Neural progenitor cell (in vitro differentiated cells): ENCODE results near the gene ADD3. TPM values are rescaled to one million over a fixed set of nuclear protein-coding genes. Genes with fewer than 3 reads are reported as not detected.

Experiments
- DNase-seq: peaks from one replicate; pipeline ENCODE4 v3.0.0-alpha.2; 2016; ENCODE audit warnings: low spot score
- H2AFZ ChIP-seq: fragments of 200-600 bp; sonication (generic); replicated peaks from 2 replicates; pipeline ENCODE4 v1.6.1; 2016; ENCODE audit warnings: antibody characterized with exemption
- H3F3A ChIP-seq: fragments of 200-600 bp; sonication (generic); 2 replicates; pipeline ENCODE4 v1.6.1; 2016; ENCODE audit warnings: antibody characterized with exemption, low read depth
- H3K27ac ChIP-seq: fragments of 200-600 bp; sonication (generic); 2 replicates; pipeline ENCODE4 v1.5.1; 2016; ENCODE audit warnings: mild to moderate bottlenecking
- H3K27me3 ChIP-seq: fragments of 200-600 bp; sonication (generic); 2 replicates; pipeline ENCODE4 v1.6.1; 2016; ENCODE audit warnings: mild to moderate bottlenecking, moderate library complexity
- H3K36me3 ChIP-seq: fragments of 200-600 bp; sonication (generic); 2 replicates; pipeline ENCODE4 v1.5.1; 2016
- H3K4me1 ChIP-seq: fragments of 200-600 bp; sonication (generic); 2 replicates; pipeline ENCODE4 v1.6.1; 2016; ENCODE audit warnings: mixed run types
- H3K4me2 ChIP-seq: fragments of 200-600 bp; sonication (generic); 2 replicates; pipeline ENCODE4 v1.6.1; 2016
- H3K4me3 ChIP-seq: fragments of 200-600 bp; sonication (generic); 2 replicates; pipeline ENCODE4 v1.5.1; 2016
- H3K79me2 ChIP-seq: fragments of 200-600 bp; sonication (generic); 2 replicates; pipeline ENCODE4 v1.6.1; 2016; ENCODE audit warnings: low read depth
- H3K9ac ChIP-seq: fragments of 200-600 bp; sonication (generic); 2 replicates; pipeline ENCODE4 v1.6.1; 2016
- H3K9me3 ChIP-seq: fragments of 200-600 bp; sonication (generic); 2 replicates; pipeline ENCODE4 v1.5.1; 2016; ENCODE audit warnings: low read depth
- H4K20me1 ChIP-seq: fragments of 200-600 bp; sonication (generic); 2 replicates; pipeline ENCODE4 v1.6.1; 2016; ENCODE audit warnings: low read depth
- H3K27ac Mint-ChIP-seq: 3 replicates; pipeline ENCODE4 v1.8.0; 2021; ENCODE audit warnings: mixed read lengths
- H3K27me3 Mint-ChIP-seq: 2 replicates; pipeline ENCODE4 v1.8.0; 2022; ENCODE audit warnings: low read depth, mild to moderate bottlenecking, inconsistent platforms, moderate library complexity, mixed read lengths; ENCODE audit not compliant: insufficient read depth
- H3K36me3 Mint-ChIP-seq: 3 replicates; pipeline ENCODE4 v1.8.0; 2021; ENCODE audit warnings: mixed read lengths
- H3K4me1 Mint-ChIP-seq: 3 replicates; pipeline ENCODE4 v1.8.0; 2021; ENCODE audit warnings: mixed read lengths
- H3K4me3 Mint-ChIP-seq: 3 replicates; pipeline ENCODE4 v1.8.0; 2021; ENCODE audit warnings: mild to moderate bottlenecking, moderate library complexity, mixed read lengths
- H3K9me3 Mint-ChIP-seq: 3 replicates; pipeline ENCODE4 v1.8.0; 2020; ENCODE audit warnings: mixed read lengths
- EZH2 ChIP-seq: fragments of 200-600 bp; sonication (generic); IDR thresholded peaks from 2 replicates; pipeline ENCODE4 v1.6.1; 2017; ENCODE audit warnings: antibody characterized with exemption, mild to moderate bottlenecking, moderate library complexity
- EZH2phosphoT487 ChIP-seq: fragments of 200-600 bp; sonication (generic); IDR thresholded peaks from 2 replicates; pipeline ENCODE4 v1.6.1; 2017; ENCODE audit warnings: antibody characterized with exemption
- total RNA-seq: library from RNA; depleted of rRNA; stranded (reverse); fragments of >200 nt; gene quantifications from 2 replicates; pipeline ENCODE4 v1.2.3, GENCODE V29; 2015; ENCODE audit warnings: low replicate concordance
- TF ChIP-seq, protein P1 (sequence below): fragments of 200-600 bp; sonication (generic); IDR thresholded peaks from 2 replicates; pipeline ENCODE4 v1.5.1; 2017; ENCODE audit warnings: antibody characterized with exemption, mild to moderate bottlenecking

Gene ADD3
- total RNA-seq, 1 donor from 2014 or later: 345 TPM

DNA sequence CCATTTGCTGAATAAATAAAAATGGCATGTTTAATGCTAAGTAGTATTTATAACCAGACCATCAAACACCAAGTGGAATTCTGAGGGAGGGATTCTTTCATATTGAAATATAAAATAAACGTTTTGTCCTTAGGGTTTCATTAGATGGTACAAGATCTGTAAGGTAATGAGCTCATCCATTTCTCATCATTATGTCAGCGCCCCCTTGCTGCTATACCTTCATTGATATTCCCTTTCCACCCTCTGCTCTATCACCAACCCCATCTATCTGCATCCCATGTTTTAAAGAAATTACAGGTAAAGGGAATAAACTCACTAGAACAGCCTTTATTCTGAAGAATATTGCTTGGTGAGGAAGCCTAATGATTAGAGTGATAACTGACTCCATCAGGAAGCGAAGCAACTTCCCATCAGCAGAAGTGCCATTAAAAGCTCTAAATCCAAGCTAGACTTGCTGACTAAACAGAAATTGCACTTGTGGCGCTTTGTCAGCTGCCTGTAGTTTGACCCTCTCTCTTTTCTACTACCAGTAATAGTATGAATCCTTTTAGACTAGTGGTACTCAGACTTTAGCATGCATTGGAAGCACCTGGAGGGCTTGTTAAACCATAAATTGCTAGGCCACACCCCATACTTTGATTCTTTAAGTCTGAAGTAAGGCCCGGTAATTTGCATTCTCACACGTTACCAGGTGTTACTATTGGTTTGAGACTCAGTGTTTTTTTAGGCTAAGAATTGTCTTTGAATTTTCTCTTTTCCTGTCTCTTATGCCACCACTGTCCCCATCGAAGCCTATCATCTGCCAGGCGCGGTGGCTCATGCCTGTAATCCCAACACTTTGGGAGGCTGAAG, 27.5 kb downstream of the ADD3 start:
- Histone ChIP-seq H3K27ac (no peak overlapping the region), H2AFZ (no peak overlapping the region), H3K9me3 (no peaks in the 10 kb centered on the region), H3K36me3 (no peaks in the 10 kb centered on the region), H3F3A (peaks cover 4% of the 10 kb centered on the region), H3K4me2 (no peak overlapping the region), H3K27me3 (no peaks in the 10 kb centered on the region), H3K4me3 (no peak overlapping the region), H3K4me1 (peaks cover 20% of the 10 kb centered on the region), H3K79me2 (peaks cover 95% of the 10 kb centered on the region), H3K9ac (no peak overlapping the region), H4K20me1 (peaks cover 49% of the 10 kb centered on the region)
- TF ChIP-seq EZH2phosphoT487: no peak
- TF ChIP-seq, protein P1, sequence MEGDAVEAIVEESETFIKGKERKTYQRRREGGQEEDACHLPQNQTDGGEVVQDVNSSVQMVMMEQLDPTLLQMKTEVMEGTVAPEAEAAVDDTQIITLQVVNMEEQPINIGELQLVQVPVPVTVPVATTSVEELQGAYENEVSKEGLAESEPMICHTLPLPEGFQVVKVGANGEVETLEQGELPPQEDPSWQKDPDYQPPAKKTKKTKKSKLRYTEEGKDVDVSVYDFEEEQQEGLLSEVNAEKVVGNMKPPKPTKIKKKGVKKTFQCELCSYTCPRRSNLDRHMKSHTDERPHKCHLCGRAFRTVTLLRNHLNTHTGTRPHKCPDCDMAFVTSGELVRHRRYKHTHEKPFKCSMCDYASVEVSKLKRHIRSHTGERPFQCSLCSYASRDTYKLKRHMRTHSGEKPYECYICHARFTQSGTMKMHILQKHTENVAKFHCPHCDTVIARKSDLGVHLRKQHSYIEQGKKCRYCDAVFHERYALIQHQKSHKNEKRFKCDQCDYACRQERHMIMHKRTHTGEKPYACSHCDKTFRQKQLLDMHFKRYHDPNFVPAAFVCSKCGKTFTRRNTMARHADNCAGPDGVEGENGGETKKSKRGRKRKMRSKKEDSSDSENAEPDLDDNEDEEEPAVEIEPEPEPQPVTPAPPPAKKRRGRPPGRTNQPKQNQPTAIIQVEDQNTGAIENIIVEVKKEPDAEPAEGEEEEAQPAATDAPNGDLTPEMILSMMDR: no peak
- TF ChIP-seq EZH2: no peak
- H3K27ac Mint-ChIP-seq: no peak overlapping the region
- H3K4me3 Mint-ChIP-seq: no peak overlapping the region
- peaks cover 10% of the 10 kb centered on the region for H3K4me1 Mint-ChIP-seq
- no peaks in the 10 kb centered on the region for H3K27me3 Mint-ChIP-seq
- DNase-seq: no peak
- H3K36me3 Mint-ChIP-seq: no peaks in the 10 kb centered on the region
- H3K9me3 Mint-ChIP-seq: no peaks in the 10 kb centered on the region

DNA sequence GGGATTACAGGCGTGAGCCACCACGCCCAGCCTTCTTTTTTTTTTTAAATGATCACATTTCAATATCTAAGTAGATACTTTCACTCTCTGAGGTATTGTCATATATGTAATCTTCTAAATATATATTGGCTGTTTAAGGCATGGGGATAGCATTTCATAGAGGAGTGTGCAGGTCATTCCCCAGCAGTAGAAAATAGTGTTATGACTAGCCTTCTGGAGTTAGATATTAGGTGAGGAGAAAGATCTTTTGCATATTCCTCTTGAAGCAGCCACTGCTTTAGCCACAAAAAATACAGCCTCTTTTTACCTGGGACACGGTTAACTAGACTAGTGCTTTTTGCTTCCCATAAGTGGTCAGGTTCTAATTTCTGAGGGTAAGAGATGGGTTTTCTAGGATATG, 28.9 kb downstream of the ADD3 start:
- no peaks in the 10 kb centered on the region for H3K9me3 Mint-ChIP-seq
- H3K4me1 Mint-ChIP-seq: peaks cover 8% of the 10 kb centered on the region
- Histone ChIP-seq H3K4me1 (peaks cover 20% of the 10 kb centered on the region), H2AFZ (no peak overlapping the region), H3K4me3 (no peak overlapping the region), H3K79me2 (peaks cover 97% of the 10 kb centered on the region), H3K9ac (no peak overlapping the region), H3F3A (peaks cover 4% of the 10 kb centered on the region), H3K36me3 (no peaks in the 10 kb centered on the region), H3K27ac (no peak overlapping the region), H3K27me3 (no peaks in the 10 kb centered on the region), H4K20me1 (peaks cover 55% of the 10 kb centered on the region), H3K9me3 (no peaks in the 10 kb centered on the region), H3K4me2 (no peak overlapping the region)
- no peaks in the 10 kb centered on the region for H3K27me3 Mint-ChIP-seq
- DNase-seq: no peak
- TF ChIP-seq EZH2phosphoT487: no peak
- TF ChIP-seq, protein P1: no peak
- no peak for TF ChIP-seq EZH2
- no peaks in the 10 kb centered on the region for H3K36me3 Mint-ChIP-seq
- H3K4me3 Mint-ChIP-seq: no peak overlapping the region
- no peak overlapping the region for H3K27ac Mint-ChIP-seq

DNA sequence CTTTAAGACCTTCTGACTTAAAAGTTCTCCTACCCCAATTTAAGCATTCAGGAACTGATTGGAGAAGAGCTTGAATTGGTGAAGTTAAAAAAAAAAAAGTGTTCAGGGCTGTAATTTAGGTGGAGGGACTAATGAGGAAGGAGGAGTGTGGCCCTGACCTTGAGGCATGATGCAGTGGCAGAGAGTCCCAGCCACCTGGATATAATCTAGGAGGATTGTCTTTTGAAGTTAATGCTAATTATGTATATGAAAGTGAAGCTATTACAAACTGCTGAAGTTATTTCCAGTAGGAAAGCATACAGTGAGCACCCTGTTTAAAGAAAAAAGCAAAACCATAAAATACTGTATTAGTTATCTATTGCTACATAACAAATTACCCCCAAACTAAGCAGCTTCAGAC, 31.5 kb downstream of the ADD3 start:
- no peaks in the 10 kb centered on the region for H3K9me3 ChIP-seq
- H3K9ac ChIP-seq: no peak overlapping the region
- H3K4me3 ChIP-seq: no peak overlapping the region
- no peaks in the 10 kb centered on the region for H3K27me3 ChIP-seq
- H2AFZ ChIP-seq: no peak overlapping the region
- peaks cover 97% of the 10 kb centered on the region for H3K79me2 ChIP-seq
- no peaks in the 10 kb centered on the region for H3F3A ChIP-seq
- no peak overlapping the region for H3K4me2 ChIP-seq
- no peak overlapping the region for H3K27ac Mint-ChIP-seq
- peaks cover 38% of the 10 kb centered on the region for H4K20me1 ChIP-seq
- H3K4me1 ChIP-seq: peaks cover 5% of the 10 kb centered on the region
- H3K4me1 Mint-ChIP-seq: peaks cover 3% of the 10 kb centered on the region
- H3K4me3 Mint-ChIP-seq: no peak overlapping the region
- H3K27ac ChIP-seq: no peak overlapping the region
- TF ChIP-seq EZH2phosphoT487 (no peak), EZH2 (no peak)
- TF ChIP-seq, protein P1: no peak
- H3K9me3 Mint-ChIP-seq: peaks cover 6% of the 10 kb centered on the region
- H3K27me3 Mint-ChIP-seq: no peaks in the 10 kb centered on the region
- H3K36me3 Mint-ChIP-seq: peaks cover 10% of the 10 kb centered on the region
- H3K36me3 ChIP-seq: no peaks in the 10 kb centered on the region
- DNase-seq: no peak
